Endothelial cell of umbilical vein (primary cell): ENCODE results near the gene RNF144B.

Experiments
- EZH2 ChIP-seq: IDR thresholded peaks from 2 replicates; pipeline ENCODE4 v1.6.1; 2012; ENCODE audit warnings: borderline replicate concordance, low read depth, mild to moderate bottlenecking, moderate library complexity, low read length, inconsistent platforms; ENCODE audit not compliant: severe bottlenecking
- GATA2 ChIP-seq: IDR thresholded peaks from 2 replicates; pipeline ENCODE4 v1.7.0; 2011; ENCODE audit warnings: low read depth, mild to moderate bottlenecking, moderate library complexity, mixed read lengths, low read length; ENCODE audit not compliant: insufficient read length, insufficient read depth
- JUN ChIP-seq: IDR thresholded peaks from 2 replicates; pipeline ENCODE4 v1.6.1; 2011; ENCODE audit warnings: borderline replicate concordance, low read depth; ENCODE audit not compliant: insufficient read length, insufficient read depth
- POLR2A ChIP-seq: IDR thresholded peaks from 2 replicates; pipeline ENCODE4 v1.6.1; 2012; ENCODE audit warnings: low read depth, mild to moderate bottlenecking, control low read depth, low read length
- POLR2AphosphoS5 ChIP-seq: IDR thresholded peaks from 2 replicates; pipeline ENCODE4 v1.6.1; 2012; ENCODE audit warnings: low read depth, mild to moderate bottlenecking, control low read depth, low read length, moderate library complexity; ENCODE audit not compliant: insufficient read depth
- TF ChIP-seq, protein P1 (sequence below), 2 donors: IDR thresholded peaks; 1 replicate in 1 of 2; 2 replicates in 1 of 2; pipeline ENCODE4 v1.5.1; 2011; ENCODE audit warnings: low read length in 2 of 2, mild to moderate bottlenecking in 2 of 2, moderate library complexity in 2 of 2, control low read depth in 1 of 2, inconsistent platforms in 1 of 2, low read depth in 1 of 2; ENCODE audit not compliant: insufficient read depth in 1 of 2; ENCODE audit errors: extremely low read depth in 1 of 2
- TF ChIP-seq, protein P2 (sequence below): IDR thresholded peaks from 2 replicates; pipeline ENCODE4 v1.6.1; 2011; ENCODE audit not compliant: insufficient read depth, insufficient read length

DNA sequence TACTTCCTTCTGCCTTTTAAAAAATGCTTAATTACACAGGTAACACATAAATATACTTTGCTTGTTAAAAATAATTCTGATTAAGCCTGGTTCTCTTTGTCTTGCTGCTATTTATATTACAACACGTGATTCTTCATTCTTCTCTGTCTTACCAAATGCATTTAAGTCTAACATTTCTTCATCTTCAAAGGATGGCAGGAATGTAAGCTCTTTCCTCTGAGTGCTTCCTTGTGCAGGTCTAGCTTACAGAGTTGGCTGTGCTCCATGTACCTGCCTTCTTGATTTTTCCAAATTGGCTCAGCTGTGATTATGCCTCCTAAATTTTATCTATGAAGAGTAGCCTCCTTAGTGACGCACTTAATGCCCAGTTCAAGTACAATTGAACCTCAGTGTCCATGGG is 44.4 kb downstream of the RNF144B start:
- TF ChIP-seq, protein P1, sequence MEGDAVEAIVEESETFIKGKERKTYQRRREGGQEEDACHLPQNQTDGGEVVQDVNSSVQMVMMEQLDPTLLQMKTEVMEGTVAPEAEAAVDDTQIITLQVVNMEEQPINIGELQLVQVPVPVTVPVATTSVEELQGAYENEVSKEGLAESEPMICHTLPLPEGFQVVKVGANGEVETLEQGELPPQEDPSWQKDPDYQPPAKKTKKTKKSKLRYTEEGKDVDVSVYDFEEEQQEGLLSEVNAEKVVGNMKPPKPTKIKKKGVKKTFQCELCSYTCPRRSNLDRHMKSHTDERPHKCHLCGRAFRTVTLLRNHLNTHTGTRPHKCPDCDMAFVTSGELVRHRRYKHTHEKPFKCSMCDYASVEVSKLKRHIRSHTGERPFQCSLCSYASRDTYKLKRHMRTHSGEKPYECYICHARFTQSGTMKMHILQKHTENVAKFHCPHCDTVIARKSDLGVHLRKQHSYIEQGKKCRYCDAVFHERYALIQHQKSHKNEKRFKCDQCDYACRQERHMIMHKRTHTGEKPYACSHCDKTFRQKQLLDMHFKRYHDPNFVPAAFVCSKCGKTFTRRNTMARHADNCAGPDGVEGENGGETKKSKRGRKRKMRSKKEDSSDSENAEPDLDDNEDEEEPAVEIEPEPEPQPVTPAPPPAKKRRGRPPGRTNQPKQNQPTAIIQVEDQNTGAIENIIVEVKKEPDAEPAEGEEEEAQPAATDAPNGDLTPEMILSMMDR (IDR thresholded peaks at IDR 0.05; ENCODE audit: extremely low read depth in 1 of 2, insufficient read depth in 1 of 2, low read depth in 1 of 2, low read length in 2 of 2): no peak
- no peak for TF ChIP-seq GATA2
- TF ChIP-seq POLR2A: no peak
- no peak for TF ChIP-seq JUN
- no peak for TF ChIP-seq POLR2AphosphoS5
- TF ChIP-seq, protein P2, sequence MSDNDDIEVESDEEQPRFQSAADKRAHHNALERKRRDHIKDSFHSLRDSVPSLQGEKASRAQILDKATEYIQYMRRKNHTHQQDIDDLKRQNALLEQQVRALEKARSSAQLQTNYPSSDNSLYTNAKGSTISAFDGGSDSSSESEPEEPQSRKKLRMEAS: no peak
- TF ChIP-seq EZH2: no peak
